SK-N-SH treated with all-trans-retinoic acid at 6 μM for 48 hours (cell line): ENCODE measurements around the gene APBA2.

ENCODE experiments used
- ATAC-seq: fragments of 200-7000 bp; cut with Tn5 transposase; 3 replicates; pipeline ENCODE4 v1.9.1; 2020; ENCODE audit warnings: mild to moderate bottlenecking, moderate library complexity
- ARNTL ChIP-seq: fragments of 450-650 bp; formaldehyde crosslinking; IDR thresholded peaks from 2 replicates; pipeline ENCODE4 v1.5.0; 2020; ENCODE audit warnings: low read depth, mild to moderate bottlenecking, moderate library complexity, borderline replicate concordance
- BACH2 ChIP-seq: fragments of 250-450 bp; sonication (Bioruptor Pico); IDR thresholded peaks from 2 replicates; pipeline ENCODE4 v1.9.0; 2021; ENCODE audit warnings: mild to moderate bottlenecking, borderline replicate concordance
- CSRNP3 ChIP-seq: fragments of 250-450 bp; sonication (Bioruptor Pico); IDR thresholded peaks from 2 replicates; pipeline ENCODE4 v1.5.1; 2021; ENCODE audit warnings: mild to moderate bottlenecking, moderate library complexity
- ESRRG ChIP-seq: fragments of 250-450 bp; sonication (Bioruptor Pico); IDR thresholded peaks from 2 replicates; pipeline ENCODE4 v1.6.1; 2021; ENCODE audit warnings: mild to moderate bottlenecking
- GLIS3 ChIP-seq: fragments of 250-450 bp; sonication (Bioruptor Pico); IDR thresholded peaks from 2 replicates; pipeline ENCODE4 v1.5.0; 2020; ENCODE audit warnings: mild to moderate bottlenecking, moderate library complexity
- ISL1 ChIP-seq: fragments of 250-450 bp; sonication (Bioruptor Pico); IDR thresholded peaks from 2 replicates; pipeline ENCODE4 v2.1.2; 2022; ENCODE audit warnings: mild to moderate bottlenecking, moderate library complexity
- OSR1 ChIP-seq: fragments of 250-450 bp; sonication (Bioruptor Pico); IDR thresholded peaks from 2 replicates; pipeline ENCODE4 v1.8.0; 2022; ENCODE audit warnings: moderate library complexity, mild to moderate bottlenecking, inconsistent platforms
- PATZ1 ChIP-seq: fragments of 250-450 bp; sonication (Bioruptor Pico); IDR thresholded peaks from 2 replicates; pipeline ENCODE4 v1.8.0; 2020; ENCODE audit warnings: mild to moderate bottlenecking, moderate library complexity, borderline replicate concordance
- PPARA ChIP-seq: fragments of 250-450 bp; sonication (Bioruptor Pico); IDR thresholded peaks from 2 replicates; pipeline ENCODE4 v1.5.0; 2020; ENCODE audit warnings: mild to moderate bottlenecking, borderline replicate concordance
- SNAI2 ChIP-seq: fragments of 250-450 bp; sonication (Bioruptor Pico); IDR thresholded peaks from 2 replicates; pipeline ENCODE4 v1.5.0; 2020; ENCODE audit warnings: mild to moderate bottlenecking, moderate library complexity
- TCF4 ChIP-seq: fragments of 250-450 bp; sonication (Bioruptor Pico); IDR thresholded peaks from 2 replicates; pipeline ENCODE4 v1.8.0; 2021; ENCODE audit warnings: mild to moderate bottlenecking, moderate library complexity, borderline replicate concordance
- TSHZ2 ChIP-seq: fragments of 250-450 bp; sonication (Bioruptor Pico); IDR thresholded peaks from 2 replicates; pipeline ENCODE4 v1.5.0; 2020; ENCODE audit warnings: mild to moderate bottlenecking, moderate library complexity
- ZC3H10 ChIP-seq: fragments of 250-450 bp; sonication (Bioruptor Pico); IDR thresholded peaks from 2 replicates; pipeline ENCODE4 v1.5.1; 2021; ENCODE audit warnings: mild to moderate bottlenecking, moderate library complexity
- ZFP3 ChIP-seq: fragments of 250-450 bp; sonication (Bioruptor Pico); IDR thresholded peaks from 2 replicates; pipeline ENCODE4 v1.5.0; 2020; ENCODE audit warnings: mild to moderate bottlenecking, moderate library complexity
- ZFP30 ChIP-seq: fragments of 450-650 bp; formaldehyde crosslinking; IDR thresholded peaks from 2 replicates; pipeline ENCODE4 v1.5.0; 2022; ENCODE audit warnings: mild to moderate bottlenecking, moderate library complexity
- ZNF565 ChIP-seq: fragments of 450-650 bp; formaldehyde crosslinking; conservative IDR thresholded peaks from 2 replicates; pipeline ENCODE4 v1.5.0; 2020; ENCODE audit warnings: low read depth, mild to moderate bottlenecking, moderate library complexity
- ZNF70 ChIP-seq: fragments of 450-650 bp; formaldehyde crosslinking; IDR thresholded peaks from 2 replicates; pipeline ENCODE4 v1.5.0; 2020; ENCODE audit warnings: mild to moderate bottlenecking, moderate library complexity
- ZNF8 ChIP-seq: fragments of 450-650 bp; formaldehyde crosslinking; IDR thresholded peaks from 2 replicates; pipeline ENCODE4 v1.5.0; 2020; ENCODE audit warnings: mild to moderate bottlenecking, moderate library complexity
- TF ChIP-seq, protein P1 (sequence below): fragments of 250-450 bp; sonication (Bioruptor Pico); IDR thresholded peaks from 2 replicates; pipeline ENCODE4 v1.8.0; 2021; ENCODE audit warnings: low read depth, mild to moderate bottlenecking, moderate library complexity, borderline replicate concordance
- TF ChIP-seq, protein P2 (sequence below): fragments of 250-450 bp; sonication (Bioruptor Pico); IDR thresholded peaks from 2 replicates; pipeline ENCODE4 v1.5.1; 2020; ENCODE audit warnings: low read depth, mild to moderate bottlenecking, moderate library complexity

APBA2 gene

DNA sequence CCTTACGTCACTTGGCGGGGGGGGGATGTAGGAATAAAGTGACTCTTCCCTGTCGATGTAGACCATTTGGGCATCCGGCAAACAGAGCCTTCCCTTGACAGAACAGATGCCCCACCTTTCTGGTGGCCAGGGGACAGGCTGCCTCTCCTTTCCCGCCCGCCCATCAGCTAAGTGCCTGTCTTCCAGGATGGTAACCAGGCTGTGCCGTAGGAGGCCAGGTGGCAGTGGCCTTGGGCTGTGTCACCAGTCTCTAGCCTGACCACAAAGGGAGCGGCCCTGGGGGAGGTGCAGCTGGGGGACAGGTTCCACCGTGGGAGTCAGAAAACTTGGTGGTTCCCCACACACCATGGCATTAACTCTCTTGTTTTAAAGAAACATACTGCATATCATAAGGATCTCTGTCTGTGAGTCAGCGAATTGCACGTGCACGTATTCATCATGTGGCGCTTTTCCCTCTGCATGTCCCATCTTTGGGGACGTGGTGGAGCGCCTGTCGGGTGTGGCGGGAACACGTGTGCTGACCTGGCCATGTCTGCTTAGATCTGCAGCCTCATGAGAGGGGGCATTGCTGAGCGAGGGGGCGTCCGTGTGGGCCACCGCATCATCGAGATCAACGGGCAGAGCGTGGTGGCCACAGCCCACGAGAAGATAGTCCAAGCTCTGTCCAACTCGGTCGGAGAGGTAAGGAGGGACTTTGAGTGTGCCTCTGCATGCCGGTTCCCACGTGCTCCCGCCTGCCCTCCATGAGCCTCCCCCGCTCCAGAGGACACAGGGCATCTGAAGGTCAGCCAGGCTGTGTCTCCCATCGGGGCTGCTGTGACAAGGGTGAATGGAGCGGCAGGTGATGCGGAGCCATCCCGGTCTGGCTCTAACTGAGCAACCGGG, 227.8 kb downstream of the APBA2 start:
- TF ChIP-seq BACH2 (no peak), ZFP30 (CRISPR knock-in tag) (no peak), ZNF8 (CRISPR knock-in tag) (no peak), GLIS3 (CRISPR knock-in tag) (no peak), CSRNP3 (no peak), ZNF565 (CRISPR knock-in tag) (no peak), ARNTL (CRISPR knock-in tag) (no peak), ZNF70 (CRISPR knock-in tag) (no peak), TSHZ2 (CRISPR knock-in tag) (no peak), OSR1 (CRISPR knock-in tag) (no peak), TCF4 (no peak), ZFP3 (no peak), PATZ1 (CRISPR knock-in tag) (no peak), ISL1 (CRISPR knock-in tag) (no peak), ESRRG (CRISPR knock-in tag) (no peak)
- TF ChIP-seq, protein P1, sequence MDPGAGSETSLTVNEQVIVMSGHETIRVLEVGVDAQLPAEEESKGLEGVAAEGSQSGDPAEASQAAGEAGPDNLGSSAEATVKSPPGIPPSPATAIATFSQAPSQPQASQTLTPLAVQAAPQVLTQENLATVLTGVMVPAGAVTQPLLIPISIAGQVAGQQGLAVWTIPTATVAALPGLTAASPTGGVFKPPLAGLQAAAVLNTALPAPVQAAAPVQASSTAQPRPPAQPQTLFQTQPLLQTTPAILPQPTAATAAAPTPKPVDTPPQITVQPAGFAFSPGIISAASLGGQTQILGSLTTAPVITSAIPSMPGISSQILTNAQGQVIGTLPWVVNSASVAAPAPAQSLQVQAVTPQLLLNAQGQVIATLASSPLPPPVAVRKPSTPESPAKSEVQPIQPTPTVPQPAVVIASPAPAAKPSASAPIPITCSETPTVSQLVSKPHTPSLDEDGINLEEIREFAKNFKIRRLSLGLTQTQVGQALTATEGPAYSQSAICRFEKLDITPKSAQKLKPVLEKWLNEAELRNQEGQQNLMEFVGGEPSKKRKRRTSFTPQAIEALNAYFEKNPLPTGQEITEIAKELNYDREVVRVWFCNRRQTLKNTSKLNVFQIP (CRISPR knock-in tag) = no peak
- TF ChIP-seq, protein P2, sequence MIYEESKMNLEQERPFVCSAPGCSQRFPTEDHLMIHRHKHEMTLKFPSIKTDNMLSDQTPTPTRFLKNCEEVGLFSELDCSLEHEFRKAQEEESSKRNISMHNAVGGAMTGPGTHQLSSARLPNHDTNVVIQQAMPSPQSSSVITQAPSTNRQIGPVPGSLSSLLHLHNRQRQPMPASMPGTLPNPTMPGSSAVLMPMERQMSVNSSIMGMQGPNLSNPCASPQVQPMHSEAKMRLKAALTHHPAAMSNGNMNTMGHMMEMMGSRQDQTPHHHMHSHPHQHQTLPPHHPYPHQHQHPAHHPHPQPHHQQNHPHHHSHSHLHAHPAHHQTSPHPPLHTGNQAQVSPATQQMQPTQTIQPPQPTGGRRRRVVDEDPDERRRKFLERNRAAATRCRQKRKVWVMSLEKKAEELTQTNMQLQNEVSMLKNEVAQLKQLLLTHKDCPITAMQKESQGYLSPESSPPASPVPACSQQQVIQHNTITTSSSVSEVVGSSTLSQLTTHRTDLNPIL = no peak
- ATAC-seq = no peak

GRCh38 chr15:29114221-29115092, 228.7 kb downstream of the APBA2 start:
- no peak for ATAC-seq
- TF ChIP-seq ZC3H10 (CRISPR knock-in tag) (no peak), BACH2 (no peak), PPARA (no peak), ISL1 (CRISPR knock-in tag) (no peak), ARNTL (CRISPR knock-in tag) (no peak), OSR1 (CRISPR knock-in tag) (no peak), TCF4 (no peak), ESRRG (CRISPR knock-in tag) (no peak), ZNF565 (CRISPR knock-in tag) (no peak), ZNF70 (CRISPR knock-in tag) (no peak), SNAI2 (CRISPR knock-in tag) (no peak), CSRNP3 (no peak)
